ENCODE measurements around the gene FAT1. TPM values are rescaled to one million over a fixed set of nuclear protein-coding genes. Genes with fewer than 3 reads are reported as not detected.

FAT1 gene
- total RNA-seq, 1 donor from 2014 or later = 408 TPM

DNA sequence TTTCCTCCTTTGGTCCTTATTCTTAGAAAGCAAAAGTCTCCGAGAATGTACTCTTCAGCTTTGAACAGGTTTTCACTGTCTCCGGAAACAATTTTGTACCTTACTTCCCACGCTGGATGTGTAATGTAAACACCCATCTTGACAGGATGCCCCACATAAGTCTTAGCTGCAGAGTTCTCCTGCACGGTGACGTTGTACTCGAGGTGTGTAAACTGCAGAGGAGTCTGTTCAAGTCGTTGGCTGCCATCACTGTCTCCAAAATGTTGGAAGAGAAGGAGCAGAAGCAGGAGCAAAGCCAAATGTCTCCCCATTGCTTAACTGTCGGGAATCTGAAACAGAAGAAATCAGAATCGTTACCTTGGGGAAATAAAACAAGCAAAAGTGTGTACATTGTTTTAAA lies 14.1 kb downstream of the FAT1 start:
- no peaks in the 10 kb centered on the region for H3K9me3 Mint-ChIP-seq (ENCODE audit: unreplicated experiment)
- TF ChIP-seq, protein P1, sequence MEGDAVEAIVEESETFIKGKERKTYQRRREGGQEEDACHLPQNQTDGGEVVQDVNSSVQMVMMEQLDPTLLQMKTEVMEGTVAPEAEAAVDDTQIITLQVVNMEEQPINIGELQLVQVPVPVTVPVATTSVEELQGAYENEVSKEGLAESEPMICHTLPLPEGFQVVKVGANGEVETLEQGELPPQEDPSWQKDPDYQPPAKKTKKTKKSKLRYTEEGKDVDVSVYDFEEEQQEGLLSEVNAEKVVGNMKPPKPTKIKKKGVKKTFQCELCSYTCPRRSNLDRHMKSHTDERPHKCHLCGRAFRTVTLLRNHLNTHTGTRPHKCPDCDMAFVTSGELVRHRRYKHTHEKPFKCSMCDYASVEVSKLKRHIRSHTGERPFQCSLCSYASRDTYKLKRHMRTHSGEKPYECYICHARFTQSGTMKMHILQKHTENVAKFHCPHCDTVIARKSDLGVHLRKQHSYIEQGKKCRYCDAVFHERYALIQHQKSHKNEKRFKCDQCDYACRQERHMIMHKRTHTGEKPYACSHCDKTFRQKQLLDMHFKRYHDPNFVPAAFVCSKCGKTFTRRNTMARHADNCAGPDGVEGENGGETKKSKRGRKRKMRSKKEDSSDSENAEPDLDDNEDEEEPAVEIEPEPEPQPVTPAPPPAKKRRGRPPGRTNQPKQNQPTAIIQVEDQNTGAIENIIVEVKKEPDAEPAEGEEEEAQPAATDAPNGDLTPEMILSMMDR (IDR thresholded peaks at IDR 0.05) = no peak
- no peak overlapping the region for H3K4me3 Mint-ChIP-seq (ENCODE audit: unreplicated experiment)
- DNase-seq (ENCODE audit: extremely low spot score, unreplicated experiment) = no peak
- peaks cover 43% of the 10 kb centered on the region for H3K36me3 Mint-ChIP-seq (ENCODE audit: unreplicated experiment)
- peak overlapping the region; percentile 5 for H3K27ac Mint-ChIP-seq (ENCODE audit: unreplicated experiment)
- peaks cover 60% of the 10 kb centered on the region for H3K4me1 Mint-ChIP-seq (ENCODE audit: unreplicated experiment)
- no peaks in the 10 kb centered on the region for H3K27me3 Mint-ChIP-seq (ENCODE audit: unreplicated experiment)

DNA sequence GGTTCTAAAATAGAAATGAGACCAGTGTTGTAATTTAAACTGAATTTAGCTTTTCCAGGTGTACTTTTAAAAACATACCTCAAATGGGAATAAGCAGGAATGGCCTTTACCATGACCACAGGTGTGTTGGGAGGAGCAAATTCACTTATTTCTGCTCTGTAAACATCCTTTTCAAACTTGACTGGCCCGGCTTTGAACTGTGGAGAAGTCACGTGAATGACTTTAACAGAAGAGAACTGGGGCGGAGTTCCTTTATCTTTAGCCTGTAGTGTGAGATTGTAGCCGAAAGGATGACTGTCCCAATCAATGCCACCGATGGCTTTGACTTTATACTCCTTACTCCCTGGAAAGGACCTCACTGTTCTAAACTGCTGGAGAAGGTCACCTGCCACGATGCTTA lies 15.1 kb downstream of the FAT1 start:
- TF ChIP-seq, protein P1 (IDR thresholded peaks at IDR 0.05) = no peak
- no peak overlapping the region for H3K4me3 Mint-ChIP-seq (ENCODE audit: unreplicated experiment)
- H3K27me3 Mint-ChIP-seq (ENCODE audit: unreplicated experiment) = no peaks in the 10 kb centered on the region
- H3K36me3 Mint-ChIP-seq (ENCODE audit: unreplicated experiment) = peaks cover 48% of the 10 kb centered on the region
- no peaks in the 10 kb centered on the region for H3K9me3 Mint-ChIP-seq (ENCODE audit: unreplicated experiment)
- no peak overlapping the region for H3K27ac Mint-ChIP-seq (ENCODE audit: unreplicated experiment)
- no peak for DNase-seq (ENCODE audit: extremely low spot score, unreplicated experiment)
- peaks cover 60% of the 10 kb centered on the region for H3K4me1 Mint-ChIP-seq (ENCODE audit: unreplicated experiment)

DNA sequence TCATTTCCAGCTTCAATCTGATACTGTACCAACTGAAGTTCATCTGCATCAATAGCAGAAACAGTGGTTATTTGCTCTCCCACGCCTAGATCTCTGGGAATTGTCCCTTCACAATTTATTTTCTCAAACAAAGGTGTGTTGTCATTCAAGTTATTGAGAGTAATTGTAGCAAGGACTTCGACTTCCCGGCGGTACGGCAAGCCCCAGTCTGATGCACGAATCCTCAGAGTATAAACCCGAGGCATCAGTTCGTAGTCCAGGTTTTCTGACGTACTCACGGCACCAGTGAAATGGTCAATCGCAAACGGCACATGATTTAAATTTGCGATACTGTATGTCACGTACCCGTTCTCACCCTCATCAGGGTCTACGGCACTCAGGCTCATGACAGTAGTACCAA lies 15.7 kb downstream of the FAT1 start:
- H3K4me3 Mint-ChIP-seq (ENCODE audit: unreplicated experiment) = no peak overlapping the region
- H3K9me3 Mint-ChIP-seq (ENCODE audit: unreplicated experiment) = no peaks in the 10 kb centered on the region
- H3K4me1 Mint-ChIP-seq (ENCODE audit: unreplicated experiment) = peaks cover 60% of the 10 kb centered on the region
- H3K36me3 Mint-ChIP-seq (ENCODE audit: unreplicated experiment) = peaks cover 50% of the 10 kb centered on the region
- no peak overlapping the region for H3K27ac Mint-ChIP-seq (ENCODE audit: unreplicated experiment)
- no peak for DNase-seq (ENCODE audit: extremely low spot score, unreplicated experiment)
- TF ChIP-seq, protein P1 (IDR thresholded peaks at IDR 0.05) = no peak
- no peaks in the 10 kb centered on the region for H3K27me3 Mint-ChIP-seq (ENCODE audit: unreplicated experiment)

DNA sequence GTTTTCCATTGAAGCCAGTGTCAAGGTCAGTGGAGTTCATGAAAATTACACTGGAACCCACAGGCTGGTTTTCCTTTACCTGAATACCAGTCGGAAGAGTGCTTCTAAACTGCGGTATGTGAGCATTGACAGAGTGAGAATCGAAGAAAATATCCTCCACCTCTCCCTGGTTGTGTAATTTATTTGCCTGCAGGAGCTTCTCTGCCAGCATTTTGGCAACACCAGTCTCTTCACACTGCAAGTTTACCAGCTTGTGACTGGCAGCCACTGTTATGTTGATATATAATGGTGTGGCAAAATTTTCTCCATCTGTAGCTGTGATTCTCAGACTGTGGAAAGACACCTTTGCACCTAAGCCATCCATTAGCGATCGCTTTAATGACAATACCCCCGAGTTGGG lies 16.1 kb downstream of the FAT1 start:
- Mint-ChIP-seq H3K27me3 (ENCODE audit: unreplicated experiment) (no peaks in the 10 kb centered on the region), H3K27ac (ENCODE audit: unreplicated experiment) (no peak overlapping the region), H3K9me3 (ENCODE audit: unreplicated experiment) (no peaks in the 10 kb centered on the region), H3K36me3 (ENCODE audit: unreplicated experiment) (peaks cover 53% of the 10 kb centered on the region), H3K4me3 (ENCODE audit: unreplicated experiment) (no peak overlapping the region), H3K4me1 (ENCODE audit: unreplicated experiment) (peaks cover 60% of the 10 kb centered on the region)
- no peak for DNase-seq (ENCODE audit: extremely low spot score, unreplicated experiment)
- TF ChIP-seq, protein P1 (IDR thresholded peaks at IDR 0.05) = no peak

DNA sequence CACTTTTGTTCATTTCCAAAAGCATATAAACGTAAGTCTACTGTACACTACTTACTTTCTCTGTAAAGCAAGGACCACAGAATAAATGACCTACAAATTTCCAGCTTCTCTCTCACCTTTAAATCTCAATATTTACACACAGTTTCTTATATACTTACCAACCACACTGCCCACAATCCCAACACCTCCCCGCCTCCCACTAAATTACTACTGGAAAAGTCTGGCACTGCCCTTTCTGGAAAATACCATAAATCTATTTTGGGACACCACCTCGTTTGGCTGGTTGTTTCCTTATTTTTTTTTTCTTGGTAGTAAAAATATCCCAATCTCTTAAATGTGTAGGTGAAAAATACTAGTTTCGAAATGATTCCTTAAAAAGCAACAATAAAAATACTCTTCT lies 19.6 kb downstream of the FAT1 start:
- H3K4me1 Mint-ChIP-seq (ENCODE audit: unreplicated experiment) = peaks cover 72% of the 10 kb centered on the region
- H3K27ac Mint-ChIP-seq (ENCODE audit: unreplicated experiment) = peak overlapping the region; percentile 94
- peaks cover 53% of the 10 kb centered on the region for H3K36me3 Mint-ChIP-seq (ENCODE audit: unreplicated experiment)

More for the DNA sequence above, 19.6 kb downstream of the FAT1 start:
- Mint-ChIP-seq H3K9me3 (ENCODE audit: unreplicated experiment) (no peaks in the 10 kb centered on the region), H3K27me3 (ENCODE audit: unreplicated experiment) (no peaks in the 10 kb centered on the region), H3K4me3 (ENCODE audit: unreplicated experiment) (peak overlapping the region; percentile 23)
- no peak for DNase-seq (ENCODE audit: extremely low spot score, unreplicated experiment)
- TF ChIP-seq, protein P1 (IDR thresholded peaks at IDR 0.05) = no peak
